EH (cell line): ENCODE measurements around the gene HOXA4.

Source experiments
- DNase-seq: peaks from one replicate; pipeline ENCODE4 v3.0.0-alpha.2; 2015; ENCODE audit warnings: low read depth

HOXA4 gene

GRCh38 chr7:27116962-27117886 lies 13.3 kb downstream of the HOXA4 start:
- DNase-seq = no peak

- no peak for DNase-seq
Measured at GRCh38 chr7:27116031-27116961, 14.3 kb downstream of the HOXA4 start.

GRCh38 chr7:27115221-27116026 lies 15.1 kb downstream of the HOXA4 start:
- peak; percentile 54 for DNase-seq

DNA sequence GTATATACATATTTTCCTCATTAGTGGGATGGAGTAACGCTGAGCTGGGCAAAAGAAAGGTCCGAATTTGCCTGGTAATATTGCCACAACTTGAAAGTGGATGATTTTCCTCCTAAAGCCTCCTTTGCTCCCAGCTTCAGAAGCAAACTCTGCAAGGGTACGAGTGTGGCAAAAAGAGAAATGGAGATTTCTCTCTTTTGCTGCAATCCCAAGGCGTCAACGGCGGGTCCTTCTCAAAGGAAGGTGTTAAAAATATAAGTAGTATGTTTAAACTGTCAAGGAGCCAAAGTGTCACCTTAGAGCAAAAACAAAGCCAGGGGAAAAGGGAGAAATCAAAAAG lies 15.7 kb downstream of the HOXA4 start:
- DNase-seq = no peak

- DNase-seq = no peak
Measured at GRCh38 chr7:27113991-27114769, 16.4 kb downstream of the HOXA4 start.

- DNase-seq = no peak
Measured at GRCh38 chr7:27112955-27113949, 17.3 kb downstream of the HOXA4 start.

DNA sequence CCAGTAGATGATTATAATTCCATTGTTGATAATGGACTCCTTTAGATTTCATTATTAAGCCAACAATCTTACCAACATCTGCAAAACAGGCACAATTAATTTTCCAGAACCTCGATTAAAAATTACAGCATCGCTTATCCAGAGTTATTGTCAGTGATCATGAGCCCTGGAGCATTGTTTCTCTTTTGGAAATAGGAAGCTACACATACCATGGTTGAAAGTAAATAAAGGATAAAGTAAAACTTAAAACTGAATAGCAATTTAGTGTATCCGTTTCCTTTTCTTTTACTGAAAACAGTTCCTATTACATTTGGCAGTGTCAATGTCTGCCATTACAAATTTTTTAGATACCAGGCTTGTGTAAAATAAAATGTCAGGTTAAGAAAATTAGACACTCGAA lies 18.2 kb downstream of the HOXA4 start:
- no peak for DNase-seq

GRCh38 chr7:27111751-27112277 lies 18.7 kb downstream of the HOXA4 start:
- DNase-seq = no peak

GRCh38 chr7:27111042-27111750 lies 19.4 kb downstream of the HOXA4 start:
- DNase-seq = peak; percentile 46

DNA sequence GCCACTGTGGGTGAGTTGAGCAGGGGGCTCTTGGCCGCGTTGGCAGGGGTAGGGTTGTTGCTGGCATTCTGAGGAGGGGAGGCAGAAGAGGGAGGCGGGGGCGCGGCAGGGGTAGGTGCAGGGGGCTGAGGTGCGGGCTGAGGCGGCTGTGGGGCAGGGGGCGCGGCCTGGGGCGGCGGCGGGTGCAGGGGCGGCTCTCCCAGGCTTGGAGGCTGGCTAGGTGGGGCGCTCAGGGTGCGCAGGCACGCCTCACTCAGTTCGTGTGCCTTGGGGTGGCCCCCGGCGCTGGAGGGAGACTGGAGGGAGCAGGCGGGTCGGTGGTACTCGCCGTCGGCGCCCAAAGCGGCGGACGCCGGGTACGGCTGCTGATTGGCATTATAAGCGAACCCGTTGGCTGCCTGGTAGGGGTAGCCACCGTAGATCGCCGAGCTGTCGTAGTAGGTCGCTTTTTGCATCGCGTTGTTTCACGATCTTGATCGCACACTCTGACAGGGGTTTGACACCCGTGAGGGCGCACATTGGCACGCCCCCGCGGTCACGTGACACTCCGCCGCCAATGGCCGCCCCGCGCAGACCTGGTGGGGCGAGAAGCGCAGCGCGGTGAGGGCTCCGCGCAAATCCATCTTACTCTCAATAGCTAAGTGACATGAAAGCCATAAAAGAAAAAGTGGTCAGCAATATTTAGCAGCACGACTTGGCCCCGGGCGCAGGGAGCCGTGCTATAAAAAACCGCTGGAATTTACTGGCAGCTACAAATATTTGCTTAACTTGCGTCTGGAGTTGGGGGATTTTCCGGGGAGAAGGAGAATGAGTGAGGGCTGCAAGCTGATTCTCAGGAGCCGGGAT lies 20.1 kb downstream of the HOXA4 start:
- peak; percentile 89 for DNase-seq

DNA sequence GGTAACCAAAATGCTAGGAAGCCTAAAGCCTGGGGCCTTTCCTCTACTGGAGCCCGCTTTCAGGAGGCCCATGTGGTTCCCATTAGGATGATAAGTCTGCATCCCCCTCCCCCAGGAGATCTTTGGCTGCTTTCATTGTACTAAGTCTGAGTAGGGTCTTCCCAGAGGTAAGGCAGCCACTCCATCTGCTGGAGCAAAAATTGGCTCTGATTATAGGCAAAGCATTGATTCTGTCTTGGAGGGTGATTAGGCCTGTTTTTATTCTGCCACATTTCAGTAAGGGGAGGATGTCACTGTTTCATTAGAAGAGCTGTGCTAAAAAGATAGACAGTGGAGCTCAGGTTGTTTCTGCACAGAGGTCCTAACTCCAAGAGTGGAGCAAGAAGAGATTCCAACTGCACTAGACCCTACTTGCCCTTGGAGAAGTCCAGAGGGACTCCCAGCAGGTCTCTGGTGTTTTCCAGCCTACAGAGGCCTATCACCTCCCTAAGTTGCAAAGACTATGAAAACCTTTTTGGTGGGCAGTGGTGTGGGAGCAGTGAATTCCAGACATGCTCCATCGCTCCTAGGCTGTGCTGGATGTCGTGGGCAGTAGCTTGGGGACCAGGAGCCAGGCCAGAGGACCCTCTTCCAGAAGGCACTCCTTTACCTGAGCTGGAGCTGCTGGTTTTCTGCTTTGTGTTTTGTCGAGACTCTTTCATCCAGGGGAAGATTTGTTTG lies 20.9 kb downstream of the HOXA4 start:
- DNase-seq = no peak

- DNase-seq = peak; percentile 21
Measured at GRCh38 chr7:27108390-27109127, 22.0 kb downstream of the HOXA4 start.

GRCh38 chr7:27107391-27108381 lies 22.9 kb downstream of the HOXA4 start:
- no peak for DNase-seq

- DNase-seq = no peak
Measured at GRCh38 chr7:27106901-27107240, 23.7 kb downstream of the HOXA4 start.

DNA sequence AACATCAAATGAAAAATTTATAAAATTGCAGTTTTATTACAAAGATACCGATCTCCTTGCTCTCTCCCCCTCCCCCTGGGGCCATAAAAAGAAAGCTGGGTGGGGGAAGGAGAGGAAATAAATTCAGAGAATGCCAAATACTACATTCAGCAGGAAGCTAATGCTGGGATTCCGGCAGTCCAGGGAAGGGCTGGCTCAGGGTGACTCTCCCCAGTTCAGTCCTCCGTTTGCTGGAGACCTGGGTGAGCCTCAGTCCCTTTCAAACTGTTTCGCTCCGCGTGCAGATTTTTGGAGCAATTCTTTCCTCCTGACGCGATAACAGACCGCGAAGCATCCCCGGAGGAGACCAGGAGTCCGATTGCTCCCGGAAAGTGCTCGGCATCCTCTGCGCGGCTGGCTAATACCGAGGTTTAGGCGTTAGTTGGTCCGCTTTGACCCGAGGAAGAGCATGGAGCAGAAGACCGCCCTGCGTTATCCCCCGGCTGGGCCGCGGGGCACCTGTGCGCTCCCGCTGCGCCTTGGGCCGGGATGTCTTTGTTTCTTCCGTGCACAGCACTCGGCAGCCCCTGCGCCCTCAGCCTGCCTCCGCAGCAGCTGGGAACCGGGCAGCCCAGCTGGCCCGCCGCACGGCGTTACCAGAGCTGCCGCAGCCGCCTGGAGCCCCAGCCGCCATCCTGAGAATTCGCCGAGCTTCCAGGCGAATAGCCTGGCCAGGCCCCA lies 24.2 kb downstream of the HOXA4 start:
- DNase-seq = no peak
